ENCODE measurements around the gene SHC3. TPM values are rescaled to one million over a fixed set of nuclear protein-coding genes. Genes with fewer than 3 reads are reported as not detected.

Gene SHC3, protein sequence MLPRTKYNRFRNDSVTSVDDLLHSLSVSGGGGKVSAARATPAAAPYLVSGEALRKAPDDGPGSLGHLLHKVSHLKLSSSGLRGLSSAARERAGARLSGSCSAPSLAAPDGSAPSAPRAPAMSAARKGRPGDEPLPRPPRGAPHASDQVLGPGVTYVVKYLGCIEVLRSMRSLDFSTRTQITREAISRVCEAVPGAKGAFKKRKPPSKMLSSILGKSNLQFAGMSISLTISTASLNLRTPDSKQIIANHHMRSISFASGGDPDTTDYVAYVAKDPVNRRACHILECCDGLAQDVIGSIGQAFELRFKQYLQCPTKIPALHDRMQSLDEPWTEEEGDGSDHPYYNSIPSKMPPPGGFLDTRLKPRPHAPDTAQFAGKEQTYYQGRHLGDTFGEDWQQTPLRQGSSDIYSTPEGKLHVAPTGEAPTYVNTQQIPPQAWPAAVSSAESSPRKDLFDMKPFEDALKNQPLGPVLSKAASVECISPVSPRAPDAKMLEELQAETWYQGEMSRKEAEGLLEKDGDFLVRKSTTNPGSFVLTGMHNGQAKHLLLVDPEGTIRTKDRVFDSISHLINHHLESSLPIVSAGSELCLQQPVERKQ
- 1 to 10 TPM; 2.3 to 4.9 (median 4.8) TPM for total RNA-seq

DNA sequence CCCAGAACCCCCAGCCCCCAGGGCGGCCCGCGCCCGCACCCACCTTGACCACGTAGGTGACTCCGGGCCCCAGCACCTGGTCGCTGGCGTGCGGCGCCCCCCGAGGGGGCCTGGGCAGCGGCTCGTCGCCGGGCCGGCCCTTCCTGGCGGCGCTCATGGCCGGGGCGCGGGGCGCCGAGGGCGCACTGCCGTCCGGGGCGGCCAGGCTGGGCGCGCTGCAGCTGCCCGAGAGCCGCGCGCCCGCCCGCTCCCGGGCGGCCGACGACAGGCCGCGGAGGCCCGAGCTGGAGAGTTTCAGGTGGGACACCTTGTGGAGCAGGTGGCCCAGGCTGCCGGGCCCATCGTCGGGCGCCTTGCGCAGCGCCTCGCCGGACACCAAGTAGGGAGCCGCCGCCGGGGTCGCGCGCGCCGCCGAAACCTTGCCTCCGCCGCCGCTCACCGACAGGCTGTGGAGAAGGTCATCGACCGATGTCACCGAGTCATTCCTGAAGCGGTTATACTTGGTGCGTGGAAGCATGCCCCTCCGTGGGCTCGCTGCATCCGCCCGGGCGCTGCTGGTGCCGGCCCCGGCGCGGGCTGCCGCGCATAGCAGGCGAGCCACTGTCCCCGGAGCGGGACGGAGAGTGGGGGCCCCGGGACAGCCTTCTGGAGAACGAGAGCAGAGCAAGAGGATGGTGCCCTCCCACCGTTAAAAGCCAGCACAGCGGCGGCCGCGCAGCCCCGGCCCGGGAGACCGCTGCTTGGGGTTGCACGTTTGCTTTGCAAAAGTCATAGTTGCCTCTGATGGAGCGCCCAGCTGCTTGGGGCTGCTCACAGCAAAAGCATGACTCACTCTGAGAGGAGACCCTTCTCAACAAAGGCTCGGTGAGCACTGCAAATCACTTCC, at the start of gene SHC3:
TSS of gene SHC3 (minus strand) at position 875 of the 886 bp plus-strand sequence. CDS start at position 517, 358 bp downstream.
- Histone ChIP-seq H3K36me3 (no peaks in the 10 kb centered on the region), H3K9me3 (no peaks in the 10 kb centered on the region), H3K4me3 (peak within 1 kb of the TSS; percentile 13 to 51), H3K27me3 (peaks cover 55% of the 10 kb centered on the region), H3K27ac (peak within 1 kb of the TSS in 3 of 4 donors; percentile 72 to 73 (median 73)), H3K4me1 (peaks cover 0 to 40% (median 15%) of the 10 kb centered on the region in 3 donors)
- no peak for TF ChIP-seq POLR2AphosphoS5 (IDR thresholded peaks at IDR 0.05)
- TF ChIP-seq, protein P1, sequence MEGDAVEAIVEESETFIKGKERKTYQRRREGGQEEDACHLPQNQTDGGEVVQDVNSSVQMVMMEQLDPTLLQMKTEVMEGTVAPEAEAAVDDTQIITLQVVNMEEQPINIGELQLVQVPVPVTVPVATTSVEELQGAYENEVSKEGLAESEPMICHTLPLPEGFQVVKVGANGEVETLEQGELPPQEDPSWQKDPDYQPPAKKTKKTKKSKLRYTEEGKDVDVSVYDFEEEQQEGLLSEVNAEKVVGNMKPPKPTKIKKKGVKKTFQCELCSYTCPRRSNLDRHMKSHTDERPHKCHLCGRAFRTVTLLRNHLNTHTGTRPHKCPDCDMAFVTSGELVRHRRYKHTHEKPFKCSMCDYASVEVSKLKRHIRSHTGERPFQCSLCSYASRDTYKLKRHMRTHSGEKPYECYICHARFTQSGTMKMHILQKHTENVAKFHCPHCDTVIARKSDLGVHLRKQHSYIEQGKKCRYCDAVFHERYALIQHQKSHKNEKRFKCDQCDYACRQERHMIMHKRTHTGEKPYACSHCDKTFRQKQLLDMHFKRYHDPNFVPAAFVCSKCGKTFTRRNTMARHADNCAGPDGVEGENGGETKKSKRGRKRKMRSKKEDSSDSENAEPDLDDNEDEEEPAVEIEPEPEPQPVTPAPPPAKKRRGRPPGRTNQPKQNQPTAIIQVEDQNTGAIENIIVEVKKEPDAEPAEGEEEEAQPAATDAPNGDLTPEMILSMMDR (IDR thresholded peaks at IDR 0.05): no peak
- no peak for TF ChIP-seq POLR2A (IDR thresholded peaks at IDR 0.05)
- no peak for TF ChIP-seq EP300 (IDR thresholded peaks at IDR 0.05)
- WGBS, 2 donors (ENCODE audit: low coverage in 1 of 2): 2 to 14% methylated on average over 1 to 9 of the region's 96 CpGs
- ATAC-seq: no peak

- peak; percentile 25 for ATAC-seq
- Histone ChIP-seq H3K4me3 (no peak overlapping the region), H3K27ac (peak overlapping the region in 1 of 4 donors; percentile 58), H3K4me1 (peaks cover 0 to 13% (median 4%) of the 10 kb centered on the region in 3 donors), H3K36me3 (no peaks in the 10 kb centered on the region), H3K9me3 (peaks cover 0 to 6% (median 0%) of the 10 kb centered on the region in 3 donors), H3K27me3 (no peaks in the 10 kb centered on the region)
- no peak for TF ChIP-seq EP300 (IDR thresholded peaks at IDR 0.05)
- TF ChIP-seq POLR2A (IDR thresholded peaks at IDR 0.05): no peak
- TF ChIP-seq POLR2AphosphoS5 (IDR thresholded peaks at IDR 0.05): no peak
- TF ChIP-seq, protein P1 (IDR thresholded peaks at IDR 0.05): no peak
- WGBS, 2 donors (ENCODE audit: low coverage in 1 of 2): 15 to 36% methylated on average over 3 of the region's 5 CpGs
Measured at GRCh38 chr9:89225991-89226471, 47.4 kb upstream of the SHC3 start.

DNA sequence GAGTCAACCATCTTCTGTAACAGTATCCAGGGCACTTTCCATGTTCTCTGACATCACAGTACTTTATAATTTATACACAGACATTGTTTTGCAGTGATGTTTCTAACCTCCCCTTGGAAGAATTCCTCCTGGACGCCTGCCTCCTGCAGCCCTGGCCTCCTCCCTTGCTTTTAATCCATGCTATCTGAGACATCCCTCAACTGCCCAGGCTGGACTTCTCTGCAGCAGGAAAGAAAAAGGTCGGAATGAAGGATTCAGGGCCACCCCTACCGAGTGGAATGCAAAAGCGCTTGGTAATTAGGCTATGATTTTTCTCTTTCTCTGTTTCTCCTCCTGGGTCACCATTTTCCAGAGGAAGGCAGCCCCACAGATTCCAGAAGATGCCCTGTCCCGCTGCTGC, 47.0 kb upstream of the SHC3 start:
- ATAC-seq: peak; percentile 70
- H3K4me3 ChIP-seq: no peak overlapping the region
- H3K4me1 ChIP-seq: peaks cover 0 to 13% (median 4%) of the 10 kb centered on the region in 3 donors
- WGBS, 2 donors (ENCODE audit: low coverage in 1 of 2): 8 to 27% methylated on average over 4 to 5 of the region's 5 CpGs
- TF ChIP-seq, protein P1 (IDR thresholded peaks at IDR 0.05): peak in 1 of 4 experiments; percentile 46
- TF ChIP-seq EP300 (IDR thresholded peaks at IDR 0.05) (no peak), POLR2A (IDR thresholded peaks at IDR 0.05) (no peak), POLR2AphosphoS5 (IDR thresholded peaks at IDR 0.05) (no peak)
- H3K27ac ChIP-seq: peak overlapping the region in 1 of 4 donors; percentile 58
- H3K9me3 ChIP-seq: peaks cover 0 to 1% (median 0%) of the 10 kb centered on the region in 3 donors
- no peaks in the 10 kb centered on the region for H3K36me3 ChIP-seq
- H3K27me3 ChIP-seq: no peaks in the 10 kb centered on the region

- H3K27ac ChIP-seq: peak overlapping the region in 1 of 4 donors; percentile 24
- H3K4me3 ChIP-seq: no peak overlapping the region
- TF ChIP-seq POLR2AphosphoS5 (IDR thresholded peaks at IDR 0.05) (no peak), POLR2A (IDR thresholded peaks at IDR 0.05) (no peak), EP300 (IDR thresholded peaks at IDR 0.05) (no peak)
- TF ChIP-seq, protein P1 (IDR thresholded peaks at IDR 0.05): no peak
- H3K9me3 ChIP-seq: no peaks in the 10 kb centered on the region
- no peaks in the 10 kb centered on the region for H3K27me3 ChIP-seq
- no peaks in the 10 kb centered on the region for H3K36me3 ChIP-seq
- 46 to 90% methylated on average over 2 of the region's 4 CpGs for WGBS, 2 donors (ENCODE audit: low coverage in 1 of 2)
- H3K4me1 ChIP-seq: peaks cover 0 to 13% (median 4%) of the 10 kb centered on the region in 3 donors
- no peak for ATAC-seq
Measured at GRCh38 chr9:89225036-89225435, 46.4 kb upstream of the SHC3 start.

Measured in gastroesophageal sphincter (tissue), 4 donors.